ENCODE results near the gene DNAJC8.

Gene DNAJC8

GRCh38 chr1:28171246-28171645, 61.6 kb downstream of the DNAJC8 start:
- DNase-seq (ENCODE audit: low read depth), result no peak

- no peak for DNase-seq (ENCODE audit: low read depth)
These were observed 62.7 kb downstream of the DNAJC8 start for GRCh38 chr1:28170001-28170596.

DNA sequence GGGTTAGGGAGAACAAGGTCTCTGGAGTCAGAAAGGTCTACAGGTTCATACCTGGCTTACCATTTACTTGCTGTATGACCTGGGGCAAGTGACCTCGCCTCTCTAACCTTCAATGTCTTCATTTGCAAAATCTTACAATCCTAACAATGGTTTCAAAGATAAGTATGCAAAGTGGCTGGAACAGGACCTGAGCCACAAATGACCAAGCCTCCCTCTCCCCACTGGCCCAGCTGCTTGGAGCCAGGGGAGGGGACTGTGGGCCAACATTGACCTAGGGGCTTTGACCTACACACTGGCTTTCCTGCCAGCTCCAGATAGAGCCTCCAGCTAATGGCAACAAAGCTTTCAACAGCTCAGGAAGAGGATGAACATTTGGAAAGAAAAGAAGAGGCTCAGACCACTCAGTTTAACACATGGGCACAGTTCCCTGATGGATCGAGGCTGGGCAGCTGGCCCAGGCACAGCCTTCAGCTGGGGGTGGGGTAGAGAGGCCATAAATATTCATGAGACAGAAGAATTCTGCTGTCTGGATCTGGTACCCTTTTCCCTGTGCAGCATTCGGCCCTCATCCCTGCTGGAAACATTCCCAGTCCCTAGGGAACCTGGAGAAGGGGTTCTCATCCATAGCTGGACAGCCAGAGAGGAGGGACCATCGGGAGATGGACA, 69.2 kb downstream of the DNAJC8 start:
- no peak for DNase-seq (ENCODE audit: low read depth)

DNA sequence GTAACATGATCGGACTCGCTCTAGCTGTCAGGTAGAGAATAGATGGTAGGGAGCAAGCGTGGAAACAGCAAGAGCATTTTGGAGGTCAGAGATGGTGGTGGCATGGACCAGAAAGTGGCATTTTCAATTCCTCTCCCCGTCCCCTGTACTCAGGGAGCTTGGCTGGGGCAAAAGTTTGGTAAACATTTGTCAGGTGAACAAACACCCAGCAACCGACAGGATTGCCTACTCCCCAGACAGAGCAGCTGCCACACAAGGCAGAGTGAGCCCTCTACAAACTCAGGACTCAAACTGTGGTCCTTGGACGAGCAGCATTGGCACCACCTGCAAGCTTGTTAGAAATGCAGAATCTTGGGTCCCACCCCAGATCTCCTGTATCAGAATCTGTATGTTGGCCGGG, 70.7 kb downstream of the DNAJC8 start:
- no peak for DNase-seq (ENCODE audit: low read depth)

DNA sequence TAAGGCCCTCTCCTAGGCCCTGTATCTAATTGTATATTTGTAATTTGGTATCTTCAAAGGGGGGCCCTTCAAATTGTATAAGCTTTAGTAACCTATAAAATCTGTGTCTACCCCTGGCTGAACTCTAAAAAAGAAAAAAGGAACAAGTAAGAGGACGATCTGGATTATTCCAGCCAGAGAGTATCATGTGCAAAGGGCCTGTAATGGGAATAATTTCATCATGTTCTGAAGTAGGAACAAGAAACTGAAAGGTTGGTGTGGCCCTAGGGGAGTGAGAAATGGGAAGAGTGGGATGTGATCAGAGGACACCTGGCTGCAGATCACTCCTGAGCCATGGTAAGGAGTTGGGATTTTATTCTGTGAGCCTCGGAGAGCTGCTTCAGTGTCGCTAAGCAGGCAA, 71.1 kb downstream of the DNAJC8 start:
- DNase-seq (ENCODE audit: low read depth), result no peak

- DNase-seq (ENCODE audit: low read depth), result no peak
These were observed 72.0 kb downstream of the DNAJC8 start for GRCh38 chr1:28160782-28161266.

DNA sequence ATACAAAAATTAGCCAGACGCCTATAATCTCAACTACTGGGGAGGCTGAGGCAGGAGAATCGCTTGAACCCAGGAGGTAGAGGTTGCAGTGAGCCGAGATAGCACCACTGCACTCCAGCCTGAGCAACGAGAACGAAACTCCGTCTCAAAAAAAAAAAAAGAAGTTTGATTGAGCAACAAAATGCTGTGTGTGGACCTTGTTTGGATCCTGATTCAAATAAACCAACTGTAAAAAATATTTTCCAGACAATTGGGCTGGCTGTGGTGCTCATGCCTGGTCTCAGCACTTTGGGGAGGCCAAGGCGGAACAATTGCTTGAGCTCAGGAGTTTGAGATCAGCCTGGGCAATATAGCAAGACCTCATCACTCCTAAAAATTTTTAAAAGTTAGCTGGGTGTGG, 73.1 kb downstream of the DNAJC8 start:
- no peak for DNase-seq (ENCODE audit: low read depth)

- DNase-seq (ENCODE audit: low read depth), result no peak
These were observed 73.6 kb downstream of the DNAJC8 start for GRCh38 chr1:28159243-28159642.

- no peak for DNase-seq (ENCODE audit: low read depth)
These were observed 74.9 kb downstream of the DNAJC8 start for GRCh38 chr1:28157894-28158293.

- DNase-seq (ENCODE audit: low read depth), result no peak
These were observed 76.0 kb downstream of the DNAJC8 start for GRCh38 chr1:28156821-28157220.

- DNase-seq (ENCODE audit: low read depth), result no peak
These were observed 77.2 kb downstream of the DNAJC8 start for GRCh38 chr1:28155628-28156027.

- DNase-seq (ENCODE audit: low read depth), result no peak
These were observed 78.7 kb downstream of the DNAJC8 start for GRCh38 chr1:28154078-28154594.
